GM12864 (cell line): ENCODE results near the gene CUBN.

ENCODE experiments used
- DNase-seq: peaks from one replicate; pipeline ENCODE4 v3.0.0-alpha.2; 2011; ENCODE audit warnings: low read depth
- H3K4me3 ChIP-seq: 2 replicates; pipeline ENCODE4 v1.5.1; 2011; ENCODE audit warnings: mild to moderate bottlenecking, low read depth, low read length, control low read depth
- CTCF ChIP-seq: IDR thresholded peaks from 2 replicates; pipeline ENCODE4 v1.5.1; 2011; ENCODE audit warnings: low read depth, mild to moderate bottlenecking, moderate library complexity, low read length, control low read depth, inconsistent platforms; ENCODE audit errors: missing control alignments

Gene CUBN

GRCh38 chr10:16856092-16856491 is 273.5 kb downstream of the CUBN start:
- no peak for TF ChIP-seq CTCF
- no peak for DNase-seq
- H3K4me3 ChIP-seq, result no peak overlapping the region

GRCh38 chr10:16854623-16855022 is 275.0 kb downstream of the CUBN start:
- TF ChIP-seq CTCF, result no peak
- DNase-seq, result no peak

GRCh38 chr10:16853809-16854208 is 275.8 kb downstream of the CUBN start:
- DNase-seq, result no peak
- no peak overlapping the region for H3K4me3 ChIP-seq
- TF ChIP-seq CTCF, result no peak

More at GRCh38 chr10:16854623-16855022, 275.0 kb downstream of the CUBN start:
- H3K4me3 ChIP-seq, result no peak overlapping the region

- H3K4me3 ChIP-seq, result no peak overlapping the region
- no peak for DNase-seq
- TF ChIP-seq CTCF, result peak; percentile 16
Observed at GRCh38 chr10:16853201-16853600, 276.4 kb downstream of the CUBN start.

GRCh38 chr10:16852624-16853023 is 277.0 kb downstream of the CUBN start:
- TF ChIP-seq CTCF, result no peak
- DNase-seq, result no peak
- H3K4me3 ChIP-seq, result no peak overlapping the region

GRCh38 chr10:16848562-16849154 is 281.0 kb downstream of the CUBN start:
- no peak for DNase-seq
- no peak overlapping the region for H3K4me3 ChIP-seq
- TF ChIP-seq CTCF, result no peak

GRCh38 chr10:16847644-16848043 is 282.0 kb downstream of the CUBN start:
- no peak for TF ChIP-seq CTCF
- no peak overlapping the region for H3K4me3 ChIP-seq
- no peak for DNase-seq
